ENCODE measurements around the gene WNT9B. TPM values are rescaled to one million over a fixed set of nuclear protein-coding genes. Genes with fewer than 3 reads are reported as not detected.

Gene WNT9B
- total and polyA plus RNA-seq, 4 donors = 0.05 to 0.84 (median 0.57) TPM; not detected in 1

GRCh38 chr17:46903762-46904672 is 52.6 kb downstream of the WNT9B start:
- Histone ChIP-seq H3K4me3 (ENCODE audit: low read length in 2 of 2) (no peak overlapping the region), H3K9me3 (ENCODE audit: control insufficient read depth, low read length) (no peaks in the 10 kb centered on the region), H3K27me3 (ENCODE audit: control insufficient read depth in 1 of 2, insufficient read depth in 2 of 2, low read length in 1 of 2) (no peaks in the 10 kb centered on the region), H3K4me1 (ENCODE audit: control insufficient read depth in 1 of 2, insufficient read depth in 2 of 2, low read length in 2 of 2) (no peaks in the 10 kb centered on the region), H3K36me3 (ENCODE audit: control insufficient read depth in 1 of 2, insufficient read depth in 2 of 2, low read length in 1 of 2) (no peaks in the 10 kb centered on the region), H3K27ac (ENCODE audit: low read depth in 1 of 2, low read length in 2 of 2) (no peak overlapping the region)
- WGBS, 2 donors = 82 to 88% methylated on average over 4 of the region's 4 CpGs
- no peak for DNase-seq
- intact Hi-C loops (cut with DNase I) = no loop called here
- ATAC-seq (ENCODE audit: low FRiP score) = no peak

GRCh38 chr17:46908068-46908737 is 56.8 kb downstream of the WNT9B start:
- peaks cover 0 to 3% of the 10 kb centered on the region in 2 donors for H3K27me3 ChIP-seq (ENCODE audit: control insufficient read depth in 1 of 2, insufficient read depth in 2 of 2, low read length in 1 of 2)
- no peaks in the 10 kb centered on the region for H3K36me3 ChIP-seq (ENCODE audit: control insufficient read depth in 1 of 2, insufficient read depth in 2 of 2, low read length in 1 of 2)
- no peak overlapping the region for H3K27ac ChIP-seq (ENCODE audit: low read depth in 1 of 2, low read length in 2 of 2)
- no peaks in the 10 kb centered on the region for H3K4me1 ChIP-seq (ENCODE audit: control insufficient read depth in 1 of 2, insufficient read depth in 2 of 2, low read length in 2 of 2)
- H3K4me3 ChIP-seq (ENCODE audit: low read length in 2 of 2) = no peak overlapping the region
- H3K9me3 ChIP-seq (ENCODE audit: control insufficient read depth, low read length) = no peaks in the 10 kb centered on the region
- intact Hi-C loops (cut with DNase I) = no loop called here
- DNase-seq (no peak), ATAC-seq (ENCODE audit: low FRiP score) (no peak)
- WGBS, 2 donors = 49 to 52% methylated on average over 14 of the region's 14 CpGs

- WGBS, 2 donors = 54 to 64% methylated on average over 10 of the region's 10 CpGs
- Histone ChIP-seq H3K36me3 (ENCODE audit: control insufficient read depth in 1 of 2, insufficient read depth in 2 of 2, low read length in 1 of 2) (no peaks in the 10 kb centered on the region), H3K27me3 (ENCODE audit: control insufficient read depth in 1 of 2, insufficient read depth in 2 of 2, low read length in 1 of 2) (peaks cover 0 to 3% of the 10 kb centered on the region in 2 donors), H3K9me3 (ENCODE audit: control insufficient read depth, low read length) (no peaks in the 10 kb centered on the region), H3K27ac (ENCODE audit: low read depth in 1 of 2, low read length in 2 of 2) (no peak overlapping the region), H3K4me3 (ENCODE audit: low read length in 2 of 2) (no peak overlapping the region), H3K4me1 (ENCODE audit: control insufficient read depth in 1 of 2, insufficient read depth in 2 of 2, low read length in 2 of 2) (no peaks in the 10 kb centered on the region)
- DNase-seq = no peak
- intact Hi-C loops (cut with DNase I) = no loop called here
- peak; percentile 23 for ATAC-seq (ENCODE audit: low FRiP score)
Observed at GRCh38 chr17:46910179-46910927, 59.0 kb downstream of the WNT9B start.

- DNase-seq = no peak
- Histone ChIP-seq H3K4me3 (ENCODE audit: low read length in 2 of 2) (no peak overlapping the region), H3K27ac (ENCODE audit: low read depth in 1 of 2, low read length in 2 of 2) (no peak overlapping the region), H3K4me1 (ENCODE audit: control insufficient read depth in 1 of 2, insufficient read depth in 2 of 2, low read length in 2 of 2) (no peaks in the 10 kb centered on the region), H3K36me3 (ENCODE audit: control insufficient read depth in 1 of 2, insufficient read depth in 2 of 2, low read length in 1 of 2) (no peaks in the 10 kb centered on the region), H3K9me3 (ENCODE audit: control insufficient read depth, low read length) (no peaks in the 10 kb centered on the region), H3K27me3 (ENCODE audit: control insufficient read depth in 1 of 2, insufficient read depth in 2 of 2, low read length in 1 of 2) (peaks cover 0 to 3% of the 10 kb centered on the region in 2 donors)
- intact Hi-C loops (cut with DNase I) = no loop called here
- ATAC-seq (ENCODE audit: low FRiP score) = no peak
- WGBS, 2 donors = 56 to 84% methylated on average over 3 of the region's 3 CpGs
Observed at GRCh38 chr17:46911311-46911710, 59.9 kb downstream of the WNT9B start.

GRCh38 chr17:46915596-46915995 is 64.2 kb downstream of the WNT9B start:
- H3K4me1 ChIP-seq (ENCODE audit: control insufficient read depth in 1 of 2, insufficient read depth in 2 of 2, low read length in 2 of 2) = no peaks in the 10 kb centered on the region
- no peak for DNase-seq
- H3K36me3 ChIP-seq (ENCODE audit: control insufficient read depth in 1 of 2, insufficient read depth in 2 of 2, low read length in 1 of 2) = no peaks in the 10 kb centered on the region
- WGBS, 2 donors = 0 to 40% methylated on average over 1 of the region's 1 CpG
- H3K27ac ChIP-seq (ENCODE audit: low read depth in 1 of 2, low read length in 2 of 2) = no peak overlapping the region
- H3K9me3 ChIP-seq (ENCODE audit: control insufficient read depth, low read length) = no peaks in the 10 kb centered on the region
- H3K4me3 ChIP-seq (ENCODE audit: low read length in 2 of 2) = no peak overlapping the region
- peaks cover 0 to 3% of the 10 kb centered on the region in 2 donors for H3K27me3 ChIP-seq (ENCODE audit: control insufficient read depth in 1 of 2, insufficient read depth in 2 of 2, low read length in 1 of 2)
- intact Hi-C loops (cut with DNase I) = no loop called here
- no peak for ATAC-seq (ENCODE audit: low FRiP score)

- ATAC-seq (ENCODE audit: low FRiP score) (no peak), DNase-seq (no peak)
- no peaks in the 10 kb centered on the region for H3K9me3 ChIP-seq (ENCODE audit: control insufficient read depth, low read length)
- 73 to 82% methylated on average over 2 of the region's 2 CpGs for WGBS, 2 donors
- no peak overlapping the region for H3K4me3 ChIP-seq (ENCODE audit: low read length in 2 of 2)
- H3K27me3 ChIP-seq (ENCODE audit: control insufficient read depth in 1 of 2, insufficient read depth in 2 of 2, low read length in 1 of 2) = no peaks in the 10 kb centered on the region
- H3K36me3 ChIP-seq (ENCODE audit: control insufficient read depth in 1 of 2, insufficient read depth in 2 of 2, low read length in 1 of 2) = no peaks in the 10 kb centered on the region
- intact Hi-C loops (cut with DNase I) = no loop called here
- H3K27ac ChIP-seq (ENCODE audit: low read depth in 1 of 2, low read length in 2 of 2) = no peak overlapping the region
- no peaks in the 10 kb centered on the region for H3K4me1 ChIP-seq (ENCODE audit: control insufficient read depth in 1 of 2, insufficient read depth in 2 of 2, low read length in 2 of 2)
Observed at GRCh38 chr17:46916211-46916610, 64.8 kb downstream of the WNT9B start.

GRCh38 chr17:46916623-46917022 is 65.2 kb downstream of the WNT9B start:
- no peak for ATAC-seq (ENCODE audit: low FRiP score)
- H3K27ac ChIP-seq (ENCODE audit: low read depth in 1 of 2, low read length in 2 of 2) = no peak overlapping the region
- intact Hi-C loops (cut with DNase I) = no loop called here

GRCh38 chr17:46917041-46917440 is 65.7 kb downstream of the WNT9B start:
- intact Hi-C loops (cut with DNase I) = no loop called here
- no peak for DNase-seq
- H3K9me3 ChIP-seq (ENCODE audit: control insufficient read depth, low read length) = no peaks in the 10 kb centered on the region
- no peak overlapping the region for H3K27ac ChIP-seq (ENCODE audit: low read depth in 1 of 2, low read length in 2 of 2)
- H3K36me3 ChIP-seq (ENCODE audit: control insufficient read depth in 1 of 2, insufficient read depth in 2 of 2, low read length in 1 of 2) = no peaks in the 10 kb centered on the region
- no peaks in the 10 kb centered on the region for H3K4me1 ChIP-seq (ENCODE audit: control insufficient read depth in 1 of 2, insufficient read depth in 2 of 2, low read length in 2 of 2)
- no peak for ATAC-seq (ENCODE audit: low FRiP score)
- no peaks in the 10 kb centered on the region for H3K27me3 ChIP-seq (ENCODE audit: control insufficient read depth in 1 of 2, insufficient read depth in 2 of 2, low read length in 1 of 2)
- H3K4me3 ChIP-seq (ENCODE audit: low read length in 2 of 2) = no peak overlapping the region

More at GRCh38 chr17:46916623-46917022, 65.2 kb downstream of the WNT9B start:
- no peaks in the 10 kb centered on the region for H3K27me3 ChIP-seq (ENCODE audit: control insufficient read depth in 1 of 2, insufficient read depth in 2 of 2, low read length in 1 of 2)
- H3K4me3 ChIP-seq (ENCODE audit: low read length in 2 of 2) = no peak overlapping the region
- DNase-seq = no peak
- no peaks in the 10 kb centered on the region for H3K9me3 ChIP-seq (ENCODE audit: control insufficient read depth, low read length)
- no peaks in the 10 kb centered on the region for H3K4me1 ChIP-seq (ENCODE audit: control insufficient read depth in 1 of 2, insufficient read depth in 2 of 2, low read length in 2 of 2)
- H3K36me3 ChIP-seq (ENCODE audit: control insufficient read depth in 1 of 2, insufficient read depth in 2 of 2, low read length in 1 of 2) = no peaks in the 10 kb centered on the region
- 87 to 91% methylated on average over 3 of the region's 3 CpGs for WGBS, 2 donors

All from aorta (tissue), 5 donors.